Parathyroid adenoma (tissue), 2 donors: ENCODE results near the gene ASTN2.

Experiments
- H2AFZ ChIP-seq: fragments of 300-600 bp; sonication (generic); one replicate; pipeline ENCODE4 v1.7.0; 2017; ENCODE audit warnings: antibody characterized with exemption, mild to moderate bottlenecking
- H3K27ac ChIP-seq: fragments of 300-600 bp; sonication (generic); one replicate; pipeline ENCODE4 v1.7.0; 2017
- H3K27me3 ChIP-seq: fragments of 300-600 bp; sonication (generic); one replicate; pipeline ENCODE4 v1.7.0; 2017; ENCODE audit warnings: low read length; ENCODE audit not compliant: control insufficient read depth, insufficient read depth
- H3K36me3 ChIP-seq: fragments of 300-600 bp; sonication (generic); one replicate; pipeline ENCODE4 v1.7.0; 2017; ENCODE audit warnings: low read length; ENCODE audit not compliant: control insufficient read depth, insufficient read depth
- H3K4me1 ChIP-seq: fragments of 300-600 bp; sonication (generic); one replicate; pipeline ENCODE4 v1.7.0; 2017; ENCODE audit warnings: control low read depth
- H3K4me2 ChIP-seq: fragments of 300-600 bp; sonication (generic); one replicate; pipeline ENCODE4 v1.7.0; 2017; ENCODE audit warnings: low read length
- H3K4me3 ChIP-seq: fragments of 300-600 bp; sonication (generic); one replicate; pipeline ENCODE4 v1.7.0; 2017; ENCODE audit warnings: low read depth, low read length
- H3K79me2 ChIP-seq: fragments of 300-600 bp; sonication (generic); one replicate; pipeline ENCODE4 v1.7.0; 2017; ENCODE audit warnings: control low read depth
- H3K9ac ChIP-seq: fragments of 300-600 bp; sonication (generic); one replicate; pipeline ENCODE4 v1.7.0; 2017; ENCODE audit warnings: mild to moderate bottlenecking
- H3K9me3 ChIP-seq: fragments of 300-600 bp; sonication (generic); one replicate; pipeline ENCODE4 v1.7.0; 2017; ENCODE audit warnings: low read length; ENCODE audit not compliant: control insufficient read depth
- CTCF ChIP-seq: fragments of 300-600 bp; sonication (generic); IDR thresholded peaks from one replicate; pipeline ENCODE4 v1.7.0; 2017; ENCODE audit warnings: antibody characterized with exemption, mild to moderate bottlenecking
- donor health status: primary hyperparathyroidism.

ASTN2 gene

DNA sequence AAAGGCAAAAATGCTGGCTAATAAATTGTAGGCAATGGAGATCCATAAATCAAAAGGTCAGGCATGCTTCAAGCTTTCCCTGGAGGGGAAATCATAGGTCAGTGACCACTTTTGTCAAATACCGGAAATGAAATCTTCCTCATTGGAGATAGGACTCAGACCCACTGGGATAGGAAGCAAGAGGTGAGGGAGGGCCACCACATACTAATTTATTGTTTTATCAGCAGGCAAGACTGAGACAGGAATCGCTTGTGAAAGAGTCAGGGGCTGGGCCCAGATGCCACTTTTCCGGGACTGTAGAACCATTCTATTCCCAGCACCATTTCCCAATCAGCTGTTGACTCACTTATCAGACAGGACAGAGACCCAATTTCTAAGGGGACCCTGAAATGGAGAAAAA lies 984.0 kb downstream of the ASTN2 start:
- Histone ChIP-seq H3K27ac (no peak overlapping the region), H3K9ac (no peak overlapping the region), H3K4me3 (no peak overlapping the region), H2AFZ (no peak overlapping the region), H3K79me2 (no peaks in the 10 kb centered on the region), H3K9me3 (no peaks in the 10 kb centered on the region), H3K36me3 (no peaks in the 10 kb centered on the region), H3K4me1 (no peaks in the 10 kb centered on the region), H3K4me2 (no peak overlapping the region), H3K27me3 (no peaks in the 10 kb centered on the region)
- TF ChIP-seq CTCF: no peak

DNA sequence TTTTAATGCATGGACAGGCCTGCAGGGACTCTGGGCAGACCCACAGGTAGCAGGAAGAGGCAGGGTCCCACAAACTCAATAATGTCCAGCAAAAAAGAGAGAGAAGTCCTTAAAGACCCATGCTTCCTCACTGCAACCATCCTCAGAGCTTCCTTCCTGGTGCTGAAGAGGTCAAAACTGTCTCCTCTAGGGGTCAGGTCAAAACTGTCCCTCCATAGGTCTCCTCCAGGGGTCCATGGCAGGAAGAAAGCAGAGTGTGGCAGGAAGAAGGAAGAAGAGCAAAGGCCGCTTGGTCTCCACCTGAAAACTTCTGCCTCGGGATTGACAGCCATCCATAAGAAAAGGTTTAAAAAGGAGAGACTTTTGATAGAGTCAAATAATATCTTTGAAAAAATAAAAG lies 989.6 kb downstream of the ASTN2 start:
- Histone ChIP-seq H3K27ac (no peak overlapping the region), H3K4me2 (no peak overlapping the region), H3K4me3 (no peak overlapping the region), H3K9ac (no peak overlapping the region), H3K36me3 (no peaks in the 10 kb centered on the region), H3K79me2 (no peaks in the 10 kb centered on the region), H3K9me3 (no peaks in the 10 kb centered on the region), H3K27me3 (no peaks in the 10 kb centered on the region), H2AFZ (no peak overlapping the region), H3K4me1 (no peaks in the 10 kb centered on the region)
- no peak for TF ChIP-seq CTCF

DNA sequence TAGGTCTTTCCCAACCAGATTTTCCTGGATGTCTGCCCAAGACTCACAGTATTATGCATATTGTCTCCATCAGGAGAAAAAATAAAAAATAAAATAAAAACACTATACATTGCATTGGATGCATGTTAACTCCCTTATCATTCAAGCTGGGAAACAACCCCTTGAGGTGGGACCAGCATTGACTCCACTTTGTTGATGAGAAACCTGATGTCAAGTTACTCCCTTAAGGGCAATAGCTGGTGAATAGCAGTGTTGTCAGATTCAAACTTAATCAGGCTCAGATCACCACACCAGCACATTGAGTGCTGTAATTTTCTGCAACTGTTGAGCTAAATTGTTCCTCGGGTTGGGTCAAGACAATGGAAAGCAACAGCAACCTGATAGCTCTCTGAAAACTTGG lies 991.7 kb downstream of the ASTN2 start:
- Histone ChIP-seq H3K9ac (no peak overlapping the region), H3K9me3 (no peaks in the 10 kb centered on the region)

DNA sequence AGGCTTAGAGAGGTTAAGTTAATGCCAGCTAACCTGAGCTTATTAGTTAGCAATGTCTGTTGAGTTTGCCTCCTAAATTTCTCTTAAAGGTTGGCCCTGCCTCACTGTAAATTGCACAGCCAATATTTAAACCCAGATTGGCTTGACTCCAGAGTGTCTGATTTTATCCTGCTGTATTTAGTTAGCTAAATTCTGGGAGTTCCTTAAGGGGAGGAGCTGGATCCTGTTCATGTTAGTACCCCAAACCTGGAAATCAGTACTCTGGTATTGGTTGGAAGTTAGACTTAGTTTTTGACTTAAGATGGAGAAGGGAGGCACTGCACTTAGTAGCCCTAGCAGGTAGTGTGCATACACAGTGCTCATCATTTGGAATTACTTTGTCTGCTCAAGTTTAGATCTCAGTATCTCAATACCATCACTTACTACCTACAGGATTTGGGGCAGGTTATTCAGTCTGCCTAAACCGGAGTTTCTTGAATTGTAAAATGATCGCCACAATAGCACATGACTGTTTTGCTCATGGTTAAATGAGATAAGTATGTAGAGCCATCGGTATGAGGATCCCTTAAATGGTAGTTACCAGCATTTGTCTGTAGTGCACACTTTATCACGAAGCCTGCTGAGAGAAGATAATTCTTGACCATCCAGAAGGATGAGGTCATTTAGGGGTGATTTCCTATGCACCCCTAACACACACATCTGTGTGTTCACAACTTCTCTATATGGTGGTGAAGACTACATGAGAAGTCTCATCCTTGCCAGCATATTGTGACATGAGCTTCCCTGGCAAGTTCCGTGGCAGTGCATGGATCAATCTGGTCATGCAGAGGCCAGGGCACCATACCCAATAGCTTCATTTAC lies 992.5 kb downstream of the ASTN2 start:
- Histone ChIP-seq H3K4me2 (no peak overlapping the region), H3K27ac (no peak overlapping the region), H3K36me3 (no peaks in the 10 kb centered on the region), H3K4me1 (no peaks in the 10 kb centered on the region), H3K4me3 (no peak overlapping the region), H3K9me3 (no peaks in the 10 kb centered on the region), H3K9ac (no peak overlapping the region), H2AFZ (no peak overlapping the region), H3K27me3 (no peaks in the 10 kb centered on the region), H3K79me2 (no peaks in the 10 kb centered on the region)
- TF ChIP-seq CTCF: no peak

More for the DNA sequence above, 991.7 kb downstream of the ASTN2 start:
- H3K27ac ChIP-seq: no peak overlapping the region
- no peaks in the 10 kb centered on the region for H3K36me3 ChIP-seq
- H3K4me2 ChIP-seq: no peak overlapping the region
- no peaks in the 10 kb centered on the region for H3K79me2 ChIP-seq
- H3K4me1 ChIP-seq: no peaks in the 10 kb centered on the region
- no peak overlapping the region for H2AFZ ChIP-seq
- no peak overlapping the region for H3K4me3 ChIP-seq
- TF ChIP-seq CTCF: no peak
- no peaks in the 10 kb centered on the region for H3K27me3 ChIP-seq
